Activated naive CD4-positive, alpha-beta T cell treated with anti-CD3 and anti-CD28 coated beads, Interleukin-2, amount 50 U/mL, for 24 hours (primary cell): ENCODE data around the gene GJA8.
"Not testable (repeated sequence)": the region's sequence is repeated elsewhere in the genome, so short reads cannot be mapped to it uniquely, and the experiment has no call there.

Experiments
- H3K27ac Mint-ChIP-seq: one replicate; pipeline ENCODE4 v1.8.0; 2021; ENCODE audit warnings: mild to moderate bottlenecking, mixed read lengths
- H3K27me3 Mint-ChIP-seq: one replicate; pipeline ENCODE4 v1.8.0; 2021; ENCODE audit warnings: mixed read lengths
- H3K36me3 Mint-ChIP-seq: one replicate; pipeline ENCODE4 v1.8.0; 2021; ENCODE audit warnings: mixed read lengths
- H3K4me1 Mint-ChIP-seq: one replicate; pipeline ENCODE4 v1.8.0; 2021; ENCODE audit warnings: mixed read lengths
- H3K4me3 Mint-ChIP-seq: one replicate; pipeline ENCODE4 v1.8.0; 2021; ENCODE audit warnings: mild to moderate bottlenecking, mixed read lengths
- H3K9me3 Mint-ChIP-seq: one replicate; pipeline ENCODE4 v1.8.0; 2021; ENCODE audit warnings: mixed read lengths

The GJA8 gene

GRCh38 chr1:147907786-147908509 is 5.4 kb downstream of the GJA8 start:
- Mint-ChIP-seq H3K36me3 (no peaks in the 10 kb centered on the region), H3K27ac (no peak overlapping the region), H3K4me3 (no peak overlapping the region), H3K4me1 (no peaks in the 10 kb centered on the region), H3K27me3 (no peaks in the 10 kb centered on the region), H3K9me3 (no peaks in the 10 kb centered on the region)

- no peak overlapping the region for H3K4me3 Mint-ChIP-seq
Measured at GRCh38 chr1:147912553-147912952, 10.0 kb downstream of the GJA8 start.

GRCh38 chr1:147913362-147913942 is 10.9 kb downstream of the GJA8 start:
- Mint-ChIP-seq H3K9me3 (no peaks in the 10 kb centered on the region), H3K27ac (no peak overlapping the region)

More at GRCh38 chr1:147912553-147912952, 10.0 kb downstream of the GJA8 start:
- peaks cover 8% of the 10 kb centered on the region for H3K27me3 Mint-ChIP-seq
- H3K4me1 Mint-ChIP-seq, result no peaks in the 10 kb centered on the region
- H3K36me3 Mint-ChIP-seq, result no peaks in the 10 kb centered on the region
- no peak overlapping the region for H3K27ac Mint-ChIP-seq
- H3K9me3 Mint-ChIP-seq, result no peaks in the 10 kb centered on the region

GRCh38 chr1:147919896-147920295 is 17.3 kb downstream of the GJA8 start:
- H3K27me3 Mint-ChIP-seq, result peaks cover 8% of the 10 kb centered on the region
- H3K4me3 Mint-ChIP-seq, result no peak overlapping the region
- H3K27ac Mint-ChIP-seq, result no peak overlapping the region
- no peaks in the 10 kb centered on the region for H3K9me3 Mint-ChIP-seq
- no peaks in the 10 kb centered on the region for H3K36me3 Mint-ChIP-seq
- no peaks in the 10 kb centered on the region for H3K4me1 Mint-ChIP-seq

More at GRCh38 chr1:147913362-147913942, 10.9 kb downstream of the GJA8 start:
- Mint-ChIP-seq H3K36me3 (no peaks in the 10 kb centered on the region), H3K4me1 (no peaks in the 10 kb centered on the region), H3K27me3 (peaks cover 9% of the 10 kb centered on the region), H3K4me3 (no peak overlapping the region)

- Mint-ChIP-seq H3K4me1 (peaks cover 4% of the 10 kb centered on the region), H3K9me3 (no peaks in the 10 kb centered on the region), H3K36me3 (no peaks in the 10 kb centered on the region), H3K27ac (no peak overlapping the region), H3K4me3 (no peak overlapping the region), H3K27me3 (no peaks in the 10 kb centered on the region)
Measured at GRCh38 chr1:147924813-147925212, 22.2 kb downstream of the GJA8 start.

- not testable (repeated sequence) for H3K27ac Mint-ChIP-seq
Measured at GRCh38 chr1:147927215-147927614, 24.6 kb downstream of the GJA8 start.

DNA sequence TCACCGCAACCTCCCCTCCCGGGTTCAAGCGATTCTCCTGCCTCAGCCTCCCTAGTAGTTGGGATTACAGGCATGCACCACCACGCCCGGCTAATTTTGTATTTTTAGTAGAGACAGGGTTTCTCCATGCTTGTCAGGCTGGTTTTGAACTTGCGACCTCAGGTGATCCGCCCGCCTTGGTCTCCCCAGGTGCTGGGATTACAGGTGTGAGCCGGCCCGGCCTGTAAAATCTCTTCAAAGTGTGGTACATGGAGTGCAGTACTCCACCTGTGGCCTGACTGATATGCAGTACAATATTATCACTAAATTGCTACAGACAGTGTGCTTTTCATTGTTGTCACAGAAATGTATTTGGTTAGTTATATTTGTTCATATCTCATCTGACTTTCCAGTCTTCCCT is 25.1 kb downstream of the GJA8 start:
- H3K27ac Mint-ChIP-seq, H3K36me3 Mint-ChIP-seq, H3K27me3 Mint-ChIP-seq, H3K9me3 Mint-ChIP-seq, H3K4me3 Mint-ChIP-seq: not testable (repeated sequence)
- H3K4me1 Mint-ChIP-seq, result peaks cover 30% of the 10 kb centered on the region

More at GRCh38 chr1:147927215-147927614, 24.6 kb downstream of the GJA8 start:
- not testable (repeated sequence) for H3K4me3 Mint-ChIP-seq, H3K36me3 Mint-ChIP-seq, H3K9me3 Mint-ChIP-seq, H3K27me3 Mint-ChIP-seq
- H3K4me1 Mint-ChIP-seq, result peaks cover 26% of the 10 kb centered on the region

- Mint-ChIP-seq H3K4me1 (peaks cover 35% of the 10 kb centered on the region), H3K27ac (peak within 1 kb of the TSS; percentile 68), H3K4me3 (peak within 1 kb of the TSS; percentile 85)
- not testable (repeated sequence) for H3K9me3 Mint-ChIP-seq, H3K27me3 Mint-ChIP-seq, H3K36me3 Mint-ChIP-seq
Measured at GRCh38 chr1:147928236-147929132, 25.9 kb downstream of the GJA8 start, which contains the start of gene GPR89B. Gene GPR89B, plus strand, starts transcription at chr1:147928420. Its CDS starts 117 bp downstream, at chr1:147928537.

- H3K4me1 Mint-ChIP-seq, result peaks cover 39% of the 10 kb centered on the region
- H3K27me3 Mint-ChIP-seq, H3K9me3 Mint-ChIP-seq, H3K4me3 Mint-ChIP-seq, H3K36me3 Mint-ChIP-seq: not testable (repeated sequence)
- H3K27ac Mint-ChIP-seq, result peak overlapping the region; percentile 23
Measured at GRCh38 chr1:147931137-147931536, 28.5 kb downstream of the GJA8 start.

- H3K4me3 Mint-ChIP-seq, H3K36me3 Mint-ChIP-seq, H3K27me3 Mint-ChIP-seq, H3K9me3 Mint-ChIP-seq, H3K27ac Mint-ChIP-seq: not testable (repeated sequence)
- H3K4me1 Mint-ChIP-seq, result peaks cover 32% of the 10 kb centered on the region
Measured at GRCh38 chr1:147935296-147935695, 32.7 kb downstream of the GJA8 start.

DNA sequence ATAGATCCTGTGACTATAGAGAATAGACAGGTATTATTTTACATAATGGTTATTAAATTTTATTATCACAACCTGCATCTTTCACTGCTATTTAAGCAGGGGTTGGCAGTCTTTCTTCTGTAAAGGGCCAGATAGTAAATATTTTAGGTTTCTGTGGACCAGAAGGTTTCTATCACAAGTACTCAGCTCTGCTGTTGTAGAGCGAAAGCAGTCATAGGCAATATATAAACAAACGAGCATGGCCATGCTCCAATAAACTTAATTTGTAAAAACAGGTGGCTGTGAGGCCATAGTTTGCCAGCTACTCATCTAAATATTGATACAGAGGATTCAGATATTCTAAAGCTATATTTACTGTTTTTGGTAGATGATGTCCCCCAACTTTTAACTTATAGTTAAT is 37.9 kb downstream of the GJA8 start:
- not testable (repeated sequence) for H3K4me1 Mint-ChIP-seq, H3K4me3 Mint-ChIP-seq, H3K9me3 Mint-ChIP-seq, H3K27ac Mint-ChIP-seq, H3K36me3 Mint-ChIP-seq, H3K27me3 Mint-ChIP-seq

DNA sequence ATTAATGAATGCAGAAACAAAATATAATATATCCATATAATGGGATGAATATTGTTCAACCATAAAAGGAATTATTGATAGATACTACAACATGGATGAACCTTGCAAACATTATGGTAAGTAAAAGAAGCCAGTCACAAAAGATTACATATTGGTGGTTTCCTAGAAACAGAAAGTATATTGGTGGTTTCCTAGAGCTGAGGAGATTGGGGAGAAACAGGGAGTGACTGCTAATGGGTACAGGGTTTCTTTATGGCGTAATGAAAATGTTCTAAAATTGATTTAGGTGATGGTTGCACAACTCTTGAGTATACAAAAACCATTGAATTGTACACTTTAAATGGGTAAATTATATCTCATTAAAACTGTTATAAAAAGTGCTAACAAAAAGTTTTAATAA is 40.0 kb downstream of the GJA8 start:
- H3K4me3 Mint-ChIP-seq, H3K36me3 Mint-ChIP-seq, H3K27ac Mint-ChIP-seq, H3K27me3 Mint-ChIP-seq, H3K4me1 Mint-ChIP-seq, H3K9me3 Mint-ChIP-seq: not testable (repeated sequence)

GRCh38 chr1:147949517-147949916 is 46.9 kb downstream of the GJA8 start:
- not testable (repeated sequence) for H3K9me3 Mint-ChIP-seq, H3K27ac Mint-ChIP-seq, H3K4me1 Mint-ChIP-seq, H3K36me3 Mint-ChIP-seq, H3K27me3 Mint-ChIP-seq, H3K4me3 Mint-ChIP-seq
